ENCODE data around the gene NBAS.

GRCh38 chr2:15553519-15553918 is 7.6 kb downstream of the NBAS start:
- TF ChIP-seq CTCF (IDR thresholded peaks at IDR 0.05; ENCODE audit: extremely low read depth in 1 of 2, insufficient read depth in 1 of 2, low read depth in 1 of 2, low read length in 2 of 2) (no peak), EZH2 (IDR thresholded peaks at IDR 0.05; ENCODE audit: borderline replicate concordance, low read depth, low read length, severe bottlenecking) (no peak), POLR2AphosphoS5 (IDR thresholded peaks at IDR 0.05; ENCODE audit: insufficient read depth, low read depth, low read length) (no peak), MYC (IDR thresholded peaks at IDR 0.05; ENCODE audit: low read depth, low read length) (no peak), POLR2A (IDR thresholded peaks at IDR 0.05; ENCODE audit: low read depth, low read length) (no peak), MAX (IDR thresholded peaks at IDR 0.05; ENCODE audit: insufficient read depth, insufficient read length) (no peak), JUN (IDR thresholded peaks at IDR 0.05; ENCODE audit: borderline replicate concordance, insufficient read depth, insufficient read length, low read depth) (no peak), GATA2 (IDR thresholded peaks at IDR 0.05; ENCODE audit: insufficient read depth, insufficient read length, low read depth, low read length) (no peak)

Measured in endothelial cell of umbilical vein (primary cell).